NCI-H1105 (cell line): ENCODE results near the gene PLK5.
A peak's percentile ranks its signal among the peaks of the same experiment; 100 is the strongest.
"Not testable (repeated sequence)": the region's sequence is repeated elsewhere in the genome, so short reads cannot be mapped to it uniquely, and the experiment has no call there.

ENCODE experiments used
- DNase-seq: peaks from one replicate; lab custom pipeline; 2025; lab: John Stamatoyannopoulos, UW

The PLK5 gene

DNA sequence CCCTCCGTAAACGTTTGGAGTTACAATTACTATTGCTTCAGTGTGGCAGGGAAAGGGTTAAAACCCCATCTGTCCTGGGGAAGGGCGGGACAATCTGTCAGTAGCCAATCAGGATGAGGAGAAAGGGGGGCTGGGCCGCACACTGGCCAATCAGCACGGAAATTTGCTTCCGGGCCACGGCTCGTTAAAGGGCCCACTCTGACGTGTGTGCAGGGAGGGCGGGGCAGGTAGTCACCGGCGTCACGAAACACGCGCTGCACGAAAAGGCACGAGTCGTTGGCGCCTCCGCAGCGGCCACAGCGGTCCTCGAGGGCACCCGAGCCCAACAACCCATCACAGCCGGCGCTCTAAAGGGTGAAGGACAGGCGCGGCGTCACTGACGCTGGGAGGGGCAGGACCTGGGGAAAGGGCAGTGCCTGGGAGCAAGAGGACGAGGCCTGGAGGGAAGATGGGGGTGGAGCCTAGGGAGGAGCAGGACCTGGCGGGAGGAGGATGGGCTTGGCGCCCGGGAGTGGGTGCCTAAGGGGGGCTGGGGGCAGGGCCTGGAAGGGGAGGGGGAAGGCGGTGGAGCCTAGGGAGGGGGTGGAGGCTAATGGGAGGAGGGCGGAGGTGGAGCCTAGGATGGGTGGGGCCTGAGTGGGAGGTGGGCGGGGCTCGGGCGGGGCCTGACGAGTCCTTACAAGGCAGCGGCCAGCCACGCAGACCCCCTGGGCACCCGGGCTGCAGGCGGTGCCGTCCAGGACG is 15.9 kb upstream of the PLK5 start:
- peak; percentile 90 for DNase-seq

DNA sequence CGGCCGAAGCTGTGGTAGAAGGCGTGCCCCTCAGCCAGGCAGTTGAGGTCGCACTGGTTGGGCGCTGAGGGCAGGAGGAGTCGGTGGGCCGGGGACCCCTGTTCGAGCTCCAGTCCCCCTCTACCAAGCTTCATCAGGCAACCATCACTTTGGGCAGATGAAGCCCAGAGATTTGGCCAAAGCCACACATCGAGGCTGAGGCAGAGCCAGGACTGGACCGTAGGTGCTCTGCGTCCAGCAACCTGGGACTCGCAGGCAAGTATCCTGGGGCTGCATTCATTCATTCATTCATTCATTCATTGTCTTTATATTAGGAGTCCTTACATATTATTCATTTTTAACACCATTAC is 15.4 kb upstream of the PLK5 start:
- no peak for DNase-seq

DNA sequence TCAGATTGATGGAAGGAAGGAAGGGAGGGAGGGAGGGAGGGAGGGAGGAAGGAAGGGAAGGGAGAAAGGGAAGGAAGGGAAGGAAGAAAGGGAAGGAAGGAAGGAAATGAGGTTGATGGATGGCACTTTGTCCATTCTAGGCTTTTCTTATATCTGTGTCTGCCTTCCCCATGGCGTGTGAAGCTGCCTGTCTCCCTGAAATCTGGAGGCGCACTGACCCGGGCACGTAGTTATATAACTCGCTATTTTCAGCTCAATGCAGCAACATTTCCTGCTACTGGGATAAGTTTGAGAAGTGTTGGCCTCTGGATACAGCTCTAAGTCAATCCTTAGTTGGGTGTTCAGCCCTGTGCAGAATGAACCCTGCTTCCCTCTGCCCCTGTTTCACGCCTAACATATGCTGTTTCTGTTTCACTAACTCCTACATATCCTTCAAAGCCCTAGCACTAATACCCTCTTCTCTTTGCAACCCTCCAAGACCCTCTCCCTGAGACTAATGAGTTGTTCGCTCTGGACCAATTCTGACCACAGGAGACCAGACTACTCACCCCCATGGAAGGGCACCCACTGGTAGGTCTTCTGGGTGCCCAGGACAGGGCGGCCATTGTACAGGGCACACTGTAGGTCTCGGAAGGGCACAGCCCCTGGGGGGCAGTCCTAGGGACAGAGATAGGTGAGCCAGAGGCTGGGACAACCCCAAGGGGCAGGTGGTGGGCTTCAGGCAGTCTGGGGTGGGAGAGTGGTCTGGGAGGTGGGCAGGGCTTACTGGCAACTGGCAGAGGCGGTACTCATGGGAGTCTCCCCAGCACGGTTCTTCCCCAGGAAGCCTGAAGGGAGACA is 14.1 kb upstream of the PLK5 start:
- no peak for DNase-seq

DNA sequence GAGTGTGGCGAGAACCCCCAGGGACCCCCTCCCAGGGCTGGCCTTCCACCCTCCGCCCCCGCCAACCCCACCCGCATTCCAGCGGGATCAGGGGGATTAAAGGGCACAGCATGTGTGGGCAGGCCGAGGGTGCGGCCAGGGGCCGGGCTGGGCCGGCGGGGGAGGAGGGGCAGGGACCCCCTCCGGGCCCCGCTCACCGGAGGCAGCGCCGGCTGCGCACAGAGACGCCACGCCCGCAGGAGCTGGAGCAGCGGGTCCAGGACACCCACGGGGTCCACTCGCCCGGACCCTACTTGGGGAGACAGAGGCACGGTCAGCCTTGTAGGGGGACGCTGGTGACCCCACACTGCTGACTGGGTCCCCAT is 13.5 kb upstream of the PLK5 start:
- no peak for DNase-seq

DNA sequence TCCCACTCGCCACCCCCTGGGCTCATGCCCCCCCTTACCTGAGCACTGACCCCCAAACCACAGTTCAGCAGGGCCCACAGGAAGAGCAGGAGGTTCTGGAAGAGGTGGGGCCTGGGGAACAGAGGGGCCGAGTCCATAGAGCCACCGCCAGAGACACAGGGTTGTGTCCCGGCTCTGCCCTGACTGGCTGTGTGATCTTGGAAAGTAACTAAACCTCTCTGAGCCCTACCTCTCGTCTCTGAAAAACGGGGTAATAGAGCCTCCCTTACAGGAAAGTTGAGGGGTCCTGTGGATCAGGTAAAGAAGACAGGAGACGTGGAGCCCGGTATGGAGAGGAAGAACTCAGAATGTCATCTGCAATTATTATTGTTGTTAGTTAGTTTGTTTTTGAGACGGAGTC is 13.1 kb upstream of the PLK5 start:
- no peak for DNase-seq

DNA sequence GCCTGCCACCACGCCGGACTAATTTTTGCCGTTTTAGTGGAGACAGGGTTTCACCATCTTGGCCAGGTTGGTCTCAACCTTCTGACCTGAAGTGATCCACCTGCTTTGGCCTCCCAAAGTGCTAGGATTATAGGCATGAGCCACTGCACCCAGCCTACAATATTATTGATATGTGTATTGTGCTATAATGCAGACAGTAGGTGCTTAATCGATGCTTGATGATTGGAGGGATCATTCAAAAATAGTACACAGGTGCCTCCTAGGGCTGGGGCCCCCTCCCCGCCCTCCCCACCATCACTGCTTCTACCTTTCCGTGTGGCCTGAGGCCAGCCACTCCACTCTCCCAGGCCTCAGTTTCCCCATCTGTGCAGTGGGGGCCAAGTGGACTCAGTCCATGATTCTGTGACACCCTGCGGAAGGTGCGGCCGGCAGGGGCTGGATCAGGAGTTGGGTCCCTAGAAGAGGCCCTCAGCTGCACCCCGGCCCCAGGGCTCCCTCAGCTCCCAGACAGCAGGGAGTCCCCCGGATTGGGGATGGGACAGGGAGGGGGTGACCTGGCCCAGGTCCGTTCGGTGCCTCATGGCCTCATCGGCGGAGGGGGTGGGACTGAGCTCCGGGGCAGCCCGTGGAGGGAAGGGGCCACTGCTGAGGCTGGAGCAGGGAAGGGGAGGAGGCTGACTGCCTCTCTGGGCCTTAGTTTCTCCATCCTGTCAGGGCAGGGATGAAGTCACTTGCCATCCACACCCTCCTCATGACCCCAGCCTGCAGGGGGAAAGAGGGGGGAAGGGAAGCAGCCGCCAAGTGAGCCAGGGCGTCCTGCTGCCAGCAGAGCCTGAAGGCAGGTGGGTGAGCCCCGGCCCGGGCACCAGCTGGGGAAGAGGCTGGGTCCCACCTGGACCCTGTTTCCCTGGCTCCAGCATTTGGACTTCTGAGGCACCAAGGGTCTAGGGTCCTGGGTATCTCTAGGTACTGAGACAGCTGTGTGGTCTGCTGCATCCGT is 12.3 kb upstream of the PLK5 start:
- DNase-seq = no peak

DNA sequence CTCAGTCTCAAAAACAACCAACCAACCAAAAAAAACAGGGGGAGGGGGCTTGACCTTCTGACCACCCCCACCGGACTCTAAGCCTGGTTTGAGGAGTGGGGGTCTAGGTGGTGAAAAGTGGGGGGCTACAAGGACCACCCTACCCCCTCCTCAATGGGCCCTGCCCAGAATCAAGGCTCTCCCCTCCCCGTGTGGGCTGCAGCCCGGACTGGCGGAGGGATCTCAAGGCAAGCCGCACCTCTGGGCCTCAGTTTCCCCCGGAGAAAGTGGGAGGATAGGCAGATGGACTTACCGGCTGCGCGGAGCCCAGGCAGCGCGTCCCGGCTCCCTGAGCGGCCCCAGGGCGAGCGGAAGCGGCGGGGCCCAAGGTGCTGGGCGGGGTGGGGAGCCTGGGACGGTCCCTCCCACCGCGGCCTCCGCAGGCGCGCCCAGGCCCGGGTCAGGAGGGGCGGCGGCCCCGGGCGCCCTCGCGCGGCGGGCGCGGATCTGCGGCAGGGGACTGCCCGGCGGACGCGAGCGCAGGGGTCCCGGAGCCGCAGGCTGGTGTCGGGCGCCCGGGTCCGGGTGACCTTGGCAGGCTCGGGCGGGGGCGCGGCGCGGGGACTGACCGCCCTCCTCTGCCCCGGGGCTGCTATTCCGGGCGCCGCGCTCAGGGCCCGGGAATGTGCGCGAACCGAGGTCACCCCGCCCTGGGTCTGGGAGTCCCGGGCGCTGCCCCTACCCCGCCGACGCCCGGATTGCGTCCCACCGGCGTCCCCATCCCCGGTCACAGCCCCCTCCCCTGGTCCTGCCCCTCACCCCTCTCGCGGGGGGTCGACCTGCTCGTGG is 11.0 kb upstream of the PLK5 start, which contains the start of gene ADAMTSL5:
TSS of gene ADAMTSL5 (minus strand) at position 349 of the 828 bp plus-strand sequence. CDS start 2,076 bp downstream, outside the sequence.
- no peak for DNase-seq

DNA sequence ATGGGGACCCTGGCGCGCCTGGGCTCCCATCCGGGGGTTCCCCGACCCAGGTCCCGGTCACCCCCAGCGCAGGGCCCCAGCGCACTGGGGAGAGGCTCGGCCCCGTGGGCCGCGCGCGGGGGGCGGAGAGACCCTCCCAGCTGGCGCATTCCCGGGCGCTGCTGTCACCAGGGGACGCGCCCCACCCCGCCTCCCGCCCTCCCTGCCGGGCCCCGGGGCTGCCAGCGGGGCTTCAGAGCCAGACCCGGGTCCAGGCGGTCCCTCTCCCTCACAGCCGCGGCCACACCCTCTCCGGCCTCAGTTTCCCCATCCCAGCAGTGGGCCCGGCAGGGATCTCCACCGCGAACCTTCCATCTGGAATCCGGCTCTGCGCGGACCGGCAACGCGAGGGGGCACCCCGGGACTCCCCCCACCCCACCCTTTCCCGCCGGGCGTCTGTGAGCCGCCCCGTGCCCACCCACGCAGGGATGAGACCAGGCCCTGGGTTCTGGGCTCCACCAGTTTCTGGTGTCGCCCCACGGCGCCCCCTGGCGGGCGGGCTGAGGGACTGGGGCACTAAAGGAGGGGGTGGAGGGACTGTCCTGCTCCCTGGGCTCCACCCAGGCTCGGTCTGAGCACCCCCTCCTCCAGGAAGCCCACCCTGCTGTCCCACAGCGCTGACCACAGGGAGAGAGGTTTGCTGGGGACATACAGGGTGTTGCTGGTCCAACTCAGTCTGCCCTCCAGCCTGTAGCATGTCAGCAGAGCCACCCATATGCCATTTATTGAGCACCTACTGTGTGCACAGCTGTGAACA is 10.2 kb upstream of the PLK5 start:
- DNase-seq = no peak

DNA sequence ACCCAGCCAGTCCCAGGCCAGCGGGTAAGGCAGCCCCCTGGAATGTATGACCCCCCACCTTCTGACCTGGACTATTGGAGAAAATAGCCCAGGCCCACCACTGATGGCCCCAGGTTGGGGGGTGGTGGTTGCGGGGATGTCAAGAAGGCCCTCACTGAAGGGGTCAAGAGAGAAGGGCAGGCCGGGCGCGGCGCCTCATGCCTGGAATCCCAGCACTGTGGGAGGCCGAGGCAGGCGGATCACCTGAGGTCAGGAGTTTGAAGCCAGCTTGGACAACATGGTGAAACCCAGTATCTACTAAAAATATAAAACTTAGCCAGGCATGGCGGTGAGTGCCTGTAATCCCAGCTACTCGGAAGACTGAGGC is 9.6 kb upstream of the PLK5 start:
- DNase-seq = no peak

DNA sequence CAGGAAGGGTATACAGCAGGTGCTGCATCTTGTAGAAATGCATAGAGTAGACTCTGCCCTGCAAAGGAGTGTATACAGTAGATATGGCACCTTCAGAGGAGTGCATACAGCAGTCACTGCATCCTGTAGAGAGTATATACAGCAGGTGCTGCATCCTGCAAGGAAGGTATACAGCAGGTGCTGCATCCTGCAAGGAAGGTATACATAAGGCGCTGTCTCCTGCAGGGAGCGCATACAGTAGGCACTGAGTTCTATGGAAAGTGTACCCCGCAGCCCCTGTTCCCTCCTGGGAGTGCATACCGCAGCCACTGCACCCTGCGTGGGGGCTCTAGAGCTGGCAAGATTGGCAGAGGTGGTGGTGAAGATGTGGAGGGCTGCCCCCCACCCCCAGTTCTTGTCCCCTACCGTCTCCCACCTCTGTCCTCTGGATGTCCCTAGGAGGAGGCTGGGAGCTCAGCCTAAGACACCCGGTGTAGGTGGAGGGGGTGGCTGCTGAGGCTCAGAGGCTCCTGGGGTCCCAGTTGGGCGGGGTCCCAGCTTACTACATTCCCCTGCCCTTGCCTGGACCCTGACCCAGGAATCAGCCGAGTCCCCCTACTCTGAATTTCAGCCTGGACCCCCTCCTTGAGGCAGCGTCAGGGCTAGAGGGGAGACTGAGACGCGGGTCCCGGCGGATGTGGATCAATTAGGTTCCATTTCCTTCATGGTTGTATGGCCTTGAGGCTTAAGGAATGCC is 8.7 kb upstream of the PLK5 start:
- no peak for DNase-seq

DNA sequence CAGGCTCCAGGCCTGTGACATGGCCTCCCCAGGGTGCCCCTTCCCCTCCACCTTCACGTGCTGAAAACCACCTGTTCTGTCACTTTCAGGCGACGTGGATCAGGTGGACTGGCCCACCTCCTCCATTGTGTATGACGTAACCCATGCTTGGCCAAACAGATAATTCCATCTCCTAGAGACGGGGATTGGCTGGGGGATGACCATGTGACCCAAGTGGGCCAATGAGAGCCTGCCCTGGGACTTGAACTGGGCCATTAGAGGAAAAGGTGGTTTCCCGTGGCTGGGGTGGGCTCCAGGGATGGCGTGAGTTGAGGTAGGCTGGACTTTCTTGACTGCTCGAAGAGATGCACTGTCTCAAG is 7.5 kb upstream of the PLK5 start:
- DNase-seq = no peak

DNA sequence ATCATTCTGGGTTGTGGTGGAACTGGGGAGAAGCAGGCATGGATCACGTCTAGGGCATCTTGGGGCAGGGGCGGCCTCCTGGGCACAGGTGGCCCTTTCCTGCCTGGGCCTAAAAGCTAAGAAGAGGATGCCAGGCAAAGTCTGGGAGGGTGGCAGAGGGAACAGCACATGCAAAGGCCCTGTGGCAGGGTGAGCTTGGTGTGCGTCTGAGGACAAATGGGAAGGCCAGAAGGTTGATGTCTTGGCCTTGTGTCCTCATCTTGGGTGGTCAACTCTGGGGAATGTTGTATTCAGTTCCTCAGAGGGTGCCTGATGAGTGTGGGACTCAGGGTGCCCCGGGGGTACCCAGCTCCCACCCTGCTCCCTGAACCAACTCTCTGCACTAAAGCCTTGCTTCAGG is 5.4 kb upstream of the PLK5 start:
- no peak for DNase-seq

DNA sequence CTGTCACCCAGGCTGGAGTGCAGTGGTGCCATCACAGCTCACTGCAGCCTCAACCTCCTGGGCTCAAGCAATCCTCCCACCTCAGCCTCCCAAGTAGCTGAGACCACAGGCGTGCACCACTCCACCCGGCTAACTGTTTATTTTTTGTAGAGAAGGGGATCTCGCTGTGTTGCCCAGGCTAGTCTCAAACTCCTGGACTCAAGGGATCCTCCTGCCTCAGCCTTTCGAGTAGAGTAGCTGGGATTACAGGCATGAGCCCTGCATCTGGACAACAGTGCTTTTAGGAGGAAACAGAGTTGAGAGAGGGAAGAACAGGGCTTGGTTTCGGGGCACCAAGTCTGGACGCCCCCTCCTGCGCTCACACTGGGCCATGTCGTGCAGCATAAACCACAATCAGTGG is 4.1 kb upstream of the PLK5 start:
- not testable (repeated sequence) for DNase-seq

DNA sequence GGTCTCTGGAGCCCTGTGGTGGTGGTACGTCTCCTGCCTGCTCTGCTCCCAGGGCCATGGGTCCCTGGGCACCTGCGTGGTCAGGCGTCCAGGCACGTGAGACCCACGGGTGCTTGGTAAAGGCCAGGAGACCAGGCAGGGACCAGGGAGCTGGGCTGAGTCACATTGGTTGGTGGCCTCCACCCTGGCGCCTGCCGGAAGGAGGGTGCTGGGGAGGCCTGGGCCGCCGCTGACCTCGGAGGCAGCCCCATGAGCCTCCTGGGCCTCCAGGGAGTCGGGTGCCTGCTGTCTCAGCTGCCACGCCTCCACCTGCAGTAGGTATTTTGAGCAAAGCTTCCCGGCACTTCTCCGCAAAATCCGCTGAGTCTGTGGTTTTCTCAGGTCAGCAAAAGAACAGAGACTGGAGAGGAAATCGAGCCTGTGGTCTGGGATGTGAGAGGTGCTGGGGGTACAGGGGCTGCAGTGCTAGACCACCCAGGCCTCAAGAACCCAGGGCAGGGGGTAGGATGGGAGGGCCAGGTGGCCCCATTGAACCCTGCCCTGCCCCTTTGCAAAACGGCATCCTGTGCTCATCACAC is 3.6 kb upstream of the PLK5 start:
- DNase-seq = no peak

DNA sequence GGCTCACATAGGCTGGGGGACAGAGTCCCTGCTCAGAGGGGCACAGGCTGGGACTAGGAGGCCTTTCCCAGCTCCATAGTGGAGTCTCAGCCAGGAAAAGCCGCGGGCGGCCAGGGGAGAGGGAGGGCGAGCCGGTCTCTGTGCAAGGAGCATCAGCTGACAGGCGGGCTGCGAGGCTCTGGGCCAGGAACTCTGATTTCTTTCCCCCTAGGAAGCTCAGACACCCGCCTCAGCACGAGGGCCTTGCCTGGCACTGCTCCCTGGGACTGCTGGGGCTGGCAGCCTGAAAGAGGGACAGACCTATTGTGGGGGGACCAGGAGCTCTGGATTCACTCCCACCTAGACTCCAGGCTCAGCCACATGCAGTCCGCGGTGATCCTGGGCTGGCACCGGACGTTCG is 2.2 kb upstream of the PLK5 start:
- no peak for DNase-seq

DNA sequence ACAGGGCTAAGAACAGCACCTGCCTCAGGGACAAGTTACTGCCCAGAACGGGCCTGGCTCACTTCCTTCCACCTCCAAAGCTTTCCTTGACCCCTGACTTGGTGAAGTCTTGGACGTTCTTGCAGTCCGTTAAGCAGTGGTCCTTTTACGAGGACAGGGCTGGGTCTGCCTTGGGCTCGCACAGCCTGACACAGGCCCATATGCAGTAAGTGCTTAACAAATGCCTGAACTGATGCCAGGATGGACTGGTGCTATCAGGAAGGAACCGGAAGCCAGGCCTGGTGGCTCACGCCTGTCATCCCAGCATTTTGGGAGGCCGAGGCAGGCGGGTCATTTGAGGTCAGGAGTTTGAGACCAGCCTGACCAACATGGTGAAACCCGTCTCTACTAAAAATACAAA is 1.8 kb upstream of the PLK5 start:
- no peak for DNase-seq

DNA sequence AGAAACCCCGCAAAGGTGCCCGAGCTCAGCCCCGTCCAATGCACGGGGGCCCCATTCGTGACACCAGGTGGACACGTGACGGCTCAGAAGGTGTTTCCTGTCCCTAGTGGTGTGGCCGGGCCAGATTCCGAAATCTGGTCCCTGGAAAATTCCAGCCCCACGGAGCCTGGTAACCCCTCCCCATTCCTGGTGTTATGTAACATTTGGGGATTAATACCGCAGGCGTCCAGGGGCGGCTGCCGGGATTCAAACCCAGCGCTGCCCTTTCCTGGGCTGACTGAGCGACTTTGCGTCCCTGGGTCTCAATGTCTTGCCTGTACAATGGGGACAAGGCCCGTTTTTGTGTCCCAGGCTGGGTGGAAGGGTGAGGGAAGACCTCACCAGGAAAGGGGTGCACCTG is 1.0 kb upstream of the PLK5 start:
- no peak for DNase-seq

DNA sequence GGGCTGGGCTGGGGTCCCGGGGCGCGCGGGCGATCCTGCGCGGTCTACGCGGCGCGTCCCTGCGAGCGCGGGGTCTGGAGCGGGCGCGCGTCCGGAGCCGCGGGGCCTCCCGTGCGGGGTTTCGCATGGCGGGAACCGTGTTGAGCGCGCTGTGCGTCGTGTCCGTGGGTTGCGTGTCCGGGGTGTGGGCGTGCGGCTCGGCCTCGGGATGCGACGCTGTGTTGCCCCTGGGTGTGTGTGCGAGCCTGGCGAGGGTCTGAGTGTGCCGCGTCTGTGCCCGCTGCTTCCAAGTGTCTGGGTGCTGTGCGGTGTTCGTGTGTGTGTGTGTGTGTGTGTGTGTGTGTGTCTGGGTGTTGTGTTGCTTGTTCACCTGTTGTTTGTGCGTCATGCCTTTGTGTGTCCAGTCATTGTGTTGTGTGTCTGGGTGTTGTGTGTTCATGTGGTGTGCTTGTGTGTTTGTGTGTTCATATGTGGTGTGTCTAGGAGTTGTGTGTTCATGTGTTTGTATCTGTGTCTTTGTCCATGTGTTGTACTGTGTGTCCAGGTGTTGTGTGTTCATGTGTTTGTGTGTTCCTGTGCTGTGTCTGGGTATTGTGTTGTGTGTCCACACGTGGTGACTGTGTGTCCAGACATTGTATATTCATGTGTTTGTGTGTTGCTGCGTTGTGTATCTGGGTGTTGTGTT is 552 bp downstream of the PLK5 start:
- DNase-seq = no peak

DNA sequence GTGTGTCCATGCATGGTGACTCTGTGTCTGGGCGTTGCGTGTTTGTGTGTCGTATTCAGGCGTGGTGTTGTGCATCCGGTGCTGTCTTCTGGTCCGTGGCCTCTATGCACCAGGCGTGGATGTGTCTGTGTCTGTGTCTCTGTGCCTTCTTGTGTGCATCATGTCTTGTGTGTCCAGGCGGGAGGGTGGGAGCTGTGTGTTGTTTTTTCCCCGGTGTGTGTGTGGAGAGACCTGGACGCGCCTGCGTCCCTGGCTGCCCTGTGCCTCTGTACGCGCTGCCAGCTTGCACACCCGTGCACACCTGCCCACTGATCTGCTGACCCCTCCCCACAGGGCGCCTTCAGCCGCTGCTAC is 1.1 kb downstream of the PLK5 start:
- no peak for DNase-seq
